Vagina (tissue), 2 donors: ENCODE data around the gene PANX3. TPM values are rescaled to one million over a fixed set of nuclear protein-coding genes. Genes with fewer than 3 reads are reported as not detected.

ENCODE experiments used
- DNase-seq, 2 donors: peaks; one replicate each; pipeline ENCODE4 v3.0.0-alpha.2; 2017; ENCODE audit errors: extremely low spot score in 2 of 2
- H3K27ac ChIP-seq: fragments of 200-600 bp; sonication (generic); one replicate; pipeline ENCODE4 v1.5.1; 2019
- H3K27me3 ChIP-seq: fragments of 200-600 bp; sonication (generic); one replicate; pipeline ENCODE4 v1.5.1; 2019
- H3K36me3 ChIP-seq, 2 donors: fragments of 200-600 bp; sonication (generic); one replicate each; pipeline ENCODE4 v1.5.1; 2017 to 2019
- H3K4me1 ChIP-seq: fragments of 200-600 bp; sonication (generic); one replicate; pipeline ENCODE4 v1.5.1; 2019
- H3K4me3 ChIP-seq, 2 donors: fragments of 200-600 bp; sonication (generic); 1 replicate in 1 of 2; 2 replicates in 1 of 2; pipeline ENCODE4 v1.5.1; 2016 to 2019
- H3K9me3 ChIP-seq: fragments of 200-600 bp; sonication (generic); one replicate; pipeline ENCODE4 v1.5.1; 2019
- CTCF ChIP-seq, 3 experiments: fragments of 450-650 bp in 2 of 3; fragments of 200-600 bp in 1 of 3; sonication (generic) in 1 of 3; IDR thresholded peaks; one replicate each; pipeline ENCODE4 v1.5.1; 2017 to 2019; ENCODE audit warnings: antibody characterized with exemption in 3 of 3, mild to moderate bottlenecking in 2 of 3, moderate library complexity in 2 of 3
- POLR2A ChIP-seq, 2 donors: fragments of 450-650 bp; IDR thresholded peaks; one replicate each; pipeline ENCODE4 v1.6.1; 2017; ENCODE audit warnings: antibody characterized with exemption in 2 of 2, mild to moderate bottlenecking in 2 of 2, moderate library complexity in 2 of 2
- POLR2AphosphoS5 ChIP-seq, 2 donors: sonication (generic); formaldehyde crosslinking; IDR thresholded peaks; one replicate each; pipeline ENCODE4 v1.9.0; 2017; ENCODE audit warnings: antibody characterized with exemption in 2 of 2, mild to moderate bottlenecking in 2 of 2, low read depth in 1 of 2; ENCODE audit not compliant: insufficient read depth in 1 of 2
- intact Hi-C: fragments of 100-400 bp; cut with DNase I; formaldehyde crosslinking; loops from one replicate; pipeline ENCODE4 v1.15.1; 2023
- total RNA-seq: library from RNA; depleted of rRNA; stranded (reverse); fragments of >200 nt; gene quantifications from one replicate; pipeline ENCODE4 v1.2.3, GENCODE V29; 2016

PANX3 gene
- total RNA-seq, 1 donor from 2014 or later = not detected

- DNase-seq = no peak
- H3K27me3 ChIP-seq = no peaks in the 10 kb centered on the region
- H3K9me3 ChIP-seq = no peaks in the 10 kb centered on the region
- H3K36me3 ChIP-seq = no peaks in the 10 kb centered on the region
- TF ChIP-seq POLR2AphosphoS5 (IDR thresholded peaks at IDR 0.05; ENCODE audit: insufficient read depth in 1 of 2, low read depth in 1 of 2) (no peak), POLR2A (IDR thresholded peaks at IDR 0.05) (no peak)
- H3K4me3 ChIP-seq = no peak overlapping the region
- no peaks in the 10 kb centered on the region for H3K4me1 ChIP-seq
- intact Hi-C loops = no loop called here
- H3K27ac ChIP-seq = no peak overlapping the region
These were observed 29.4 kb downstream of the PANX3 start for GRCh38 chr11:124640666-124641065.

- no peak for DNase-seq
- Histone ChIP-seq H3K36me3 (no peaks in the 10 kb centered on the region), H3K27me3 (no peaks in the 10 kb centered on the region), H3K4me1 (no peaks in the 10 kb centered on the region), H3K27ac (no peak overlapping the region), H3K4me3 (no peak overlapping the region), H3K9me3 (no peaks in the 10 kb centered on the region)
- TF ChIP-seq POLR2AphosphoS5 (IDR thresholded peaks at IDR 0.05; ENCODE audit: insufficient read depth in 1 of 2, low read depth in 1 of 2) = no peak
- no peak for TF ChIP-seq POLR2A (IDR thresholded peaks at IDR 0.05)
- no peak for TF ChIP-seq CTCF (IDR thresholded peaks at IDR 0.05)
- intact Hi-C loops = no loop called here
These were observed 31.4 kb downstream of the PANX3 start for GRCh38 chr11:124642628-124643027.

GRCh38 chr11:124643042-124643604, 31.9 kb downstream of the PANX3 start:
- H3K27me3 ChIP-seq = no peaks in the 10 kb centered on the region
- H3K4me1 ChIP-seq = no peaks in the 10 kb centered on the region
- intact Hi-C loops = no loop called here
- H3K4me3 ChIP-seq = no peak overlapping the region
- H3K36me3 ChIP-seq = no peaks in the 10 kb centered on the region
- DNase-seq = no peak
- H3K27ac ChIP-seq = no peak overlapping the region
- TF ChIP-seq POLR2A (IDR thresholded peaks at IDR 0.05) (no peak), POLR2AphosphoS5 (IDR thresholded peaks at IDR 0.05; ENCODE audit: insufficient read depth in 1 of 2, low read depth in 1 of 2) (no peak), CTCF (IDR thresholded peaks at IDR 0.05) (no peak)
- H3K9me3 ChIP-seq = no peaks in the 10 kb centered on the region

- Histone ChIP-seq H3K36me3 (no peaks in the 10 kb centered on the region), H3K4me1 (no peaks in the 10 kb centered on the region), H3K27ac (no peak overlapping the region), H3K27me3 (no peaks in the 10 kb centered on the region), H3K9me3 (no peaks in the 10 kb centered on the region), H3K4me3 (no peak overlapping the region)
- intact Hi-C loops = no loop called here
- DNase-seq = no peak
- no peak for TF ChIP-seq CTCF (IDR thresholded peaks at IDR 0.05)
These were observed 32.6 kb downstream of the PANX3 start for GRCh38 chr11:124643605-124644425.

- DNase-seq = no peak
- Histone ChIP-seq H3K4me3 (no peak overlapping the region), H3K27ac (no peak overlapping the region), H3K27me3 (no peaks in the 10 kb centered on the region), H3K36me3 (no peaks in the 10 kb centered on the region), H3K4me1 (no peaks in the 10 kb centered on the region), H3K9me3 (no peaks in the 10 kb centered on the region)
- intact Hi-C loops = no loop called here
- TF ChIP-seq POLR2A (IDR thresholded peaks at IDR 0.05) = no peak
- peak; percentile 55 to 72 (median 58) for TF ChIP-seq CTCF (IDR thresholded peaks at IDR 0.05)
These were observed 33.4 kb downstream of the PANX3 start for GRCh38 chr11:124644426-124645280.
